MM.1S (cell line): Measurements from ENCODE around the gene SSBP3.

ENCODE experiments used
- DNase-seq: peaks from one replicate; pipeline ENCODE4 v3.0.0-alpha.2; 2015
- H2AFZ ChIP-seq: fragments of 300-600 bp; sonication (generic); 2 replicates; pipeline ENCODE4 v1.6.0; 2016; ENCODE audit warnings: antibody characterized with exemption, low read length
- H3F3A ChIP-seq: fragments of 300-600 bp; sonication (generic); 2 replicates; pipeline ENCODE4 v1.6.1; 2016; ENCODE audit warnings: mild to moderate bottlenecking, antibody characterized with exemption, low read length, moderate library complexity, mixed read lengths; ENCODE audit not compliant: insufficient read depth
- H3K27ac ChIP-seq: fragments of 300-600 bp; sonication (generic); 2 replicates; pipeline ENCODE4 v1.5.1; 2016; ENCODE audit warnings: mild to moderate bottlenecking, low read length
- H3K27me3 ChIP-seq: fragments of 300-600 bp; sonication (generic); replicated peaks from 2 replicates; pipeline ENCODE4 v1.6.0; 2016; ENCODE audit warnings: low read length; ENCODE audit not compliant: insufficient read depth
- H3K36me3 ChIP-seq: fragments of 300-600 bp; sonication (generic); replicated peaks from 2 replicates; pipeline ENCODE4 v1.6.1; 2016; ENCODE audit warnings: mild to moderate bottlenecking, low read length, mixed read lengths; ENCODE audit not compliant: insufficient read depth
- H3K4me1 ChIP-seq: fragments of 300-600 bp; sonication (generic); 2 replicates; pipeline ENCODE4 v1.6.1; 2016; ENCODE audit warnings: low read length, mixed read lengths
- H3K4me2 ChIP-seq: fragments of 300-600 bp; sonication (generic); 2 replicates; pipeline ENCODE4 v1.6.0; 2016; ENCODE audit warnings: low read depth, low read length
- H3K4me3 ChIP-seq: fragments of 300-600 bp; sonication (generic); 2 replicates; pipeline ENCODE4 v1.5.1; 2016; ENCODE audit warnings: low read length, mixed read lengths
- H3K79me2 ChIP-seq: fragments of 300-600 bp; sonication (generic); 2 replicates; pipeline ENCODE4 v1.6.1; 2016; ENCODE audit warnings: mixed run types, low read length, mixed read lengths
- H3K9ac ChIP-seq: fragments of 300-600 bp; sonication (generic); 2 replicates; pipeline ENCODE4 v1.6.1; 2016; ENCODE audit warnings: low read length, mixed read lengths
- H3K9me2 ChIP-seq: fragments of 300-600 bp; sonication (generic); replicated peaks from 2 replicates; pipeline ENCODE4 v1.6.1; 2016; ENCODE audit warnings: mild to moderate bottlenecking, low read length, mixed read lengths; ENCODE audit not compliant: insufficient read depth
- H3K9me3 ChIP-seq: fragments of 300-600 bp; sonication (generic); replicated peaks from 2 replicates; pipeline ENCODE4 v1.6.1; 2016; ENCODE audit warnings: mild to moderate bottlenecking, low read length, mixed read lengths; ENCODE audit not compliant: insufficient read depth
- H4K20me1 ChIP-seq: fragments of 300-600 bp; sonication (generic); 2 replicates; pipeline ENCODE4 v1.6.1; 2016; ENCODE audit warnings: mild to moderate bottlenecking, low read length, moderate library complexity, mixed read lengths; ENCODE audit not compliant: insufficient read depth
- EZH2 ChIP-seq: fragments of 300-600 bp; sonication (generic); optimal IDR thresholded peaks from 2 replicates; pipeline ENCODE3; 2017; ENCODE audit warnings: low read depth, mild to moderate bottlenecking, antibody characterized with exemption, low read length, mixed read lengths
- EZH2phosphoT487 ChIP-seq: fragments of 300-600 bp; sonication (generic); IDR thresholded peaks from 2 replicates; pipeline ENCODE4 v1.6.1; 2018; ENCODE audit warnings: antibody characterized with exemption, low read length
- TF ChIP-seq, protein P1 (sequence below): fragments of 300-600 bp; sonication (generic); IDR thresholded peaks from 2 replicates; pipeline ENCODE4 v1.5.1; 2016; ENCODE audit warnings: antibody characterized with exemption, low read length, mixed read lengths

Gene SSBP3

DNA sequence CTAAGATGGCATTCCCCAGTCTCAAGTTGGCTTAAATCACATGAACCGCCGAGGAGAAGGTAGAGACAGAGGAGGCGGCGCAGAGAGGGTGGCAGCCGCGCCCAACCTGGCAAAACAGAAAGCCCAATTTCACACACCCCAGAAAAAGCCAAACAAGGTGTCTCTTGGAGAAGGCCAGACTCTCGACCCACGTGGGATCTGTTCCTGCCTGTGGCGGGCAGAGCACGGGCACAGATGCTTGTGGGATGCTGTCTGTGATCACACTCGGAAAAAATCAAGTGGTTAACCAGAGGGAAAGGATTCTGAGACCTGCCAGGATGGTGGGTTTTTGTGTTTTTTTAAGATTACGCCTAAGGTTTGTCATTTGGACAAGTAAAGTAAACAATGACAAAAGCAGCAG lies 125.5 kb downstream of the SSBP3 start:
- no peak for DNase-seq
- H3K9me2 ChIP-seq = no peaks in the 10 kb centered on the region

DNA sequence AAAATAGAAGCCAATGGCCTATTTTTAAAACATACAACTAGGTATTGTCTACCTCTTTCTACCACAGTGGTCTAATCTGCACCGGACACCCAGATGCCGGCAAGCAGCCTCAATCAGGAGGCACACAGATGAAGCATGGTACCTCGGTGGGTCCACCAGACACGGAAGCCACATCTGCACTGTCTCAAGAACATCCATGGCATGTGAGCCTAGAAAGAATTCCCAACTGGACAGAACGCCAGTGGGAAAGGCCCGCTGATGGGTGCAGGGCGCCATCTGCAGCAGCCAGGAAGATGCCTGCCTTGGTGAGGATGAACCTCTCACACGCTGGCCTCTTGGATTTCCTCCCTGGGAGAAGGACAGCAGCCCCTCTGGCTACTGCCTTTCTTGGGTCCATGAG lies 126.7 kb downstream of the SSBP3 start:
- H4K20me1 ChIP-seq = no peaks in the 10 kb centered on the region
- H2AFZ ChIP-seq = no peak overlapping the region
- no peaks in the 10 kb centered on the region for H3K27me3 ChIP-seq
- no peak overlapping the region for H3K4me3 ChIP-seq
- no peaks in the 10 kb centered on the region for H3K9me3 ChIP-seq
- H3K9ac ChIP-seq = no peak overlapping the region
- H3K79me2 ChIP-seq = peaks cover 7% of the 10 kb centered on the region
- TF ChIP-seq EZH2 (no peak), EZH2phosphoT487 (no peak)
- TF ChIP-seq, protein P1, sequence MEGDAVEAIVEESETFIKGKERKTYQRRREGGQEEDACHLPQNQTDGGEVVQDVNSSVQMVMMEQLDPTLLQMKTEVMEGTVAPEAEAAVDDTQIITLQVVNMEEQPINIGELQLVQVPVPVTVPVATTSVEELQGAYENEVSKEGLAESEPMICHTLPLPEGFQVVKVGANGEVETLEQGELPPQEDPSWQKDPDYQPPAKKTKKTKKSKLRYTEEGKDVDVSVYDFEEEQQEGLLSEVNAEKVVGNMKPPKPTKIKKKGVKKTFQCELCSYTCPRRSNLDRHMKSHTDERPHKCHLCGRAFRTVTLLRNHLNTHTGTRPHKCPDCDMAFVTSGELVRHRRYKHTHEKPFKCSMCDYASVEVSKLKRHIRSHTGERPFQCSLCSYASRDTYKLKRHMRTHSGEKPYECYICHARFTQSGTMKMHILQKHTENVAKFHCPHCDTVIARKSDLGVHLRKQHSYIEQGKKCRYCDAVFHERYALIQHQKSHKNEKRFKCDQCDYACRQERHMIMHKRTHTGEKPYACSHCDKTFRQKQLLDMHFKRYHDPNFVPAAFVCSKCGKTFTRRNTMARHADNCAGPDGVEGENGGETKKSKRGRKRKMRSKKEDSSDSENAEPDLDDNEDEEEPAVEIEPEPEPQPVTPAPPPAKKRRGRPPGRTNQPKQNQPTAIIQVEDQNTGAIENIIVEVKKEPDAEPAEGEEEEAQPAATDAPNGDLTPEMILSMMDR = no peak
- H3K36me3 ChIP-seq = no peaks in the 10 kb centered on the region
- H3F3A ChIP-seq = peaks cover 7% of the 10 kb centered on the region
- peaks cover 14% of the 10 kb centered on the region for H3K4me1 ChIP-seq
- H3K4me2 ChIP-seq = no peak overlapping the region
- H3K27ac ChIP-seq = no peak overlapping the region
- DNase-seq = no peak
- no peaks in the 10 kb centered on the region for H3K9me2 ChIP-seq

More for the DNA sequence above, 125.5 kb downstream of the SSBP3 start:
- Histone ChIP-seq H2AFZ (no peak overlapping the region), H3K4me3 (no peak overlapping the region), H3K27me3 (no peaks in the 10 kb centered on the region), H3F3A (peaks cover 7% of the 10 kb centered on the region), H3K4me1 (peaks cover 14% of the 10 kb centered on the region), H3K9ac (no peak overlapping the region), H3K36me3 (no peaks in the 10 kb centered on the region), H4K20me1 (no peaks in the 10 kb centered on the region), H3K27ac (no peak overlapping the region), H3K9me3 (no peaks in the 10 kb centered on the region), H3K4me2 (no peak overlapping the region), H3K79me2 (peaks cover 7% of the 10 kb centered on the region)
- TF ChIP-seq EZH2 (no peak), EZH2phosphoT487 (no peak)
- TF ChIP-seq, protein P1 = no peak

DNA sequence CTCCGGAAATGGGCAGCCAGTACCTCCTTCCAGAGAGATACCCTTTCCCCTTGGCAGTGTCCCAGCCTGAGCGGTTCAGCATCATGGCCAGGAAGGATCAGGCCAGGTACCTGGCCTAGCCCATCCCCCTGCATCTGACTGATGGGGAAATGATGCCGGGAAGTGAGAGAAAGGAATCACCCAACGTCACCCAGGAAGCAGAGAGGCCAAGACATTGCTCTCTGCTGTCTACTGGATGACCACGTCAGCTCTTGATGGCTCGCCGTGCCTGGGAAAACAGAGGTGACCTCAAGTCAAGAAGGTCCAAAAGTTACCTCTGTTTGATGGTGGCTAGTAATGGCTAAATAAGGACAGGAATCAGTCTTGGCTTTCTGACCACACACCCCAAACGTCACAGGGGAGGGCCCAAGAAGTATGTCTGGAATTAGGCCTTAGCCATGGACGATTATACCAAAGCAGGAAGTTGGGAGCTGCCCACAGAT lies 127.2 kb downstream of the SSBP3 start:
- H3K9me2 ChIP-seq = no peaks in the 10 kb centered on the region
- no peak overlapping the region for H2AFZ ChIP-seq
- no peaks in the 10 kb centered on the region for H3K27me3 ChIP-seq
- DNase-seq = no peak
- TF ChIP-seq EZH2 (no peak), EZH2phosphoT487 (no peak)
- TF ChIP-seq, protein P1 = no peak
- H3K4me2 ChIP-seq = no peak overlapping the region
- H3K27ac ChIP-seq = no peak overlapping the region
- peaks cover 7% of the 10 kb centered on the region for H3K79me2 ChIP-seq
- H3K9me3 ChIP-seq = no peaks in the 10 kb centered on the region
- no peak overlapping the region for H3K4me3 ChIP-seq
- no peaks in the 10 kb centered on the region for H4K20me1 ChIP-seq
- peaks cover 14% of the 10 kb centered on the region for H3K4me1 ChIP-seq
- peaks cover 7% of the 10 kb centered on the region for H3F3A ChIP-seq
- no peak overlapping the region for H3K9ac ChIP-seq
- H3K36me3 ChIP-seq = no peaks in the 10 kb centered on the region
